Fibroblast of villous mesenchyme (primary cell): ENCODE measurements around the gene CANT1. TPM values are rescaled to one million over a fixed set of nuclear protein-coding genes. Genes with fewer than 3 reads are reported as not detected.
A peak's percentile ranks its signal among the peaks of the same experiment; 100 is the strongest.
"Not testable (repeated sequence)": the region's sequence is repeated elsewhere in the genome, so short reads cannot be mapped to it uniquely, and the experiment has no call there.

Experiments used
- DNase-seq: peaks from one replicate; pipeline ENCODE4 v3.0.0-alpha.2; 2010; ENCODE audit warnings: low read depth
- H3K4me3 ChIP-seq: 2 replicates; pipeline ENCODE4 v1.5.1; 2011; ENCODE audit warnings: low read depth, mild to moderate bottlenecking, low read length
- total RNA-seq: library from RNA; depleted of rRNA; stranded (reverse); fragments of >200 nt; gene quantifications from 2 replicates; pipeline ENCODE4 v1.2.3, GENCODE V29; 2012
- TF ChIP-seq, protein P1 (sequence below): IDR thresholded peaks from 2 replicates; pipeline ENCODE4 v1.5.1; 2012; ENCODE audit warnings: low read depth, mild to moderate bottlenecking, low read length; ENCODE audit not compliant: insufficient read depth

CANT1 gene
- total RNA-seq, 1 donor = 63.9 TPM

DNA sequence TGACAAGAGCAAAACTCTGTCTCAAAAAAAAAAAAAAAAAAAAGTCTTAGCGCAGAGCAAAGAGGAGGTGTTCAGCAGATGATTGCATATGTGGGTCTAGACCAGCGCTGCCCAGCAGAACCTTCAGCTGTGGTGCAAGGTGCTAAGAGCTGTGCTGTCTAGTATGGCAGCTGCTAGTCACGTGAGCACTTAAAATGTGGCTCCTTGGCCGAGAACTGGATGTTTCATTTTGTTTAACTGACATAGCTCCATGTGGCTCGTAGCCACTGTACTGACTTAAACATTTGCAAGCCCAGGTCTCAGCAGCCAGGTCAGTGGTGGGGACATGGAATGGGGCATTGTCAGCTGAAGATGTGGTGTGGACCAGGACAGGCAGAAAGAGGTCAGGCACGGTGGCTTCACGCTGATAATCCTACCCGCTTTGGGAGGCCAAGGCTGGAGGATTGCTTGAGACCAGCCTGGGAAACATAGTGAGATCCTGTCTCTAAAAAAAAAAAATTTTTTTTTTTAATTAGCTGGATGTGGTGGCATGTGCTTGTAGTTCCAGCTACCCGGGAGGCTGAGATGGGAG is 23.6 kb upstream of the CANT1 start:
- TF ChIP-seq, protein P1, sequence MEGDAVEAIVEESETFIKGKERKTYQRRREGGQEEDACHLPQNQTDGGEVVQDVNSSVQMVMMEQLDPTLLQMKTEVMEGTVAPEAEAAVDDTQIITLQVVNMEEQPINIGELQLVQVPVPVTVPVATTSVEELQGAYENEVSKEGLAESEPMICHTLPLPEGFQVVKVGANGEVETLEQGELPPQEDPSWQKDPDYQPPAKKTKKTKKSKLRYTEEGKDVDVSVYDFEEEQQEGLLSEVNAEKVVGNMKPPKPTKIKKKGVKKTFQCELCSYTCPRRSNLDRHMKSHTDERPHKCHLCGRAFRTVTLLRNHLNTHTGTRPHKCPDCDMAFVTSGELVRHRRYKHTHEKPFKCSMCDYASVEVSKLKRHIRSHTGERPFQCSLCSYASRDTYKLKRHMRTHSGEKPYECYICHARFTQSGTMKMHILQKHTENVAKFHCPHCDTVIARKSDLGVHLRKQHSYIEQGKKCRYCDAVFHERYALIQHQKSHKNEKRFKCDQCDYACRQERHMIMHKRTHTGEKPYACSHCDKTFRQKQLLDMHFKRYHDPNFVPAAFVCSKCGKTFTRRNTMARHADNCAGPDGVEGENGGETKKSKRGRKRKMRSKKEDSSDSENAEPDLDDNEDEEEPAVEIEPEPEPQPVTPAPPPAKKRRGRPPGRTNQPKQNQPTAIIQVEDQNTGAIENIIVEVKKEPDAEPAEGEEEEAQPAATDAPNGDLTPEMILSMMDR = no peak
- H3K4me3 ChIP-seq = no peak overlapping the region
- no peak for DNase-seq

DNA sequence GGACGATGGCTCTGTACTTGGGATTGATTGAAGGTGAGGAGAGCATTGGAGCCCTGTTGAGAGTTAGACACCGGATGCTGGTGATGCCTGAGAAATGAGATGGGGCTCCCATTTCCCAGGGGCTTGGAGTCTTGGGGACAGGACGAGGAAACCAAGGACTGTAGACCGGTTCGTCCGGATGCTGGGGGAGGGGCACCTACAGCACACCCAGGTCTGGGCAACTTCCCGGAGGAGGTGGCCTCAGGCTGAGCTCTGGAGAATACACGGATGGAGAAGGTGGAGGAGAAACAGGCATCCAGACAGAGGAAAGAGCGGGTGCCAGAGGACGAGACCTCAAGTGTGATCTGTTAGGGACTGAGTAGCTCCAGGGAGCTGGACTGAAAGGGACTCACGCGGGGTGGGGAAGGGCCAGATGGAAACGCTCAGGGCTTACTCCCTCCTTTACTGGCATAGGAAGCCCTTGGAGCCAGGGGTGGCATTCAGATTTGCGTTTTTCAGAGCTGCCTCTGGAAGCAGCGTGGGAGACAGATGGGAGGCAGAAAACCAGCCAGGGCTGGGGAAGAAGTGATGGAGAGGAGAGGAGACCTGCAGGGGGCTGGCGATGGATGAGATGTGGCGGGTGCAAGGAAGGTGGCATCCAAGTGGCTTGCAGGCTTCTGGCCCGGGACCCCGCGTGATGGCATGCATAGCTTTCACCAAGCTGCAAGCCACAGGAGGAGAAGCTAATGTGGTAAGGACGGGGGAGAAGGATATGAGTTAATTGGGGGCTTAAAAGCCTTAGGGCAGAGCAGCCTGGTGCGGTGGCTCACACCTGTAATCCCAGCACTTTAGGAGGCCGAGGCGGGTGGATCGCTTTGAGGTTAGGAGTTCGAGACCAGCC is 22.7 kb upstream of the CANT1 start:
- TF ChIP-seq, protein P1 = no peak
- no peak for DNase-seq
- H3K4me3 ChIP-seq = no peak overlapping the region

DNA sequence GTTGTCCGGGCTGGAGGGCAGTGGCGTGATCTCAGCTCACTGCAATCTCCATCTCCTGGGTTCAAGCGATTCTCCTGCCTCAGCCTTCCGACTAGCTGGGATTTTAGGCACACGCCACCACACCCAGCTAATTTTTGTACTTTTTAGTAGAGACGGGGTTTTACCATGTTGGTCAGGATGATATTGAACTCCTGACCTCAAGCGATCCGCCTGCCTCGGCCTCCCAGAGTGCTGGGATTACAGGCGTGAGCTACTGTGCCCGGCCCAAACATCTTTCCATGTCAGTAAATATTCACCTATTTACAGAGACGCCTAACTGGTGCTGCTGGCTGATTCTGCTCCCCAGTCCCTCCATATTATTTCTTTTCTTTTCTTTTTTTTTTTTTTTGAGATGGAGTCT is 21.1 kb upstream of the CANT1 start:
- not testable (repeated sequence) for H3K4me3 ChIP-seq

DNA sequence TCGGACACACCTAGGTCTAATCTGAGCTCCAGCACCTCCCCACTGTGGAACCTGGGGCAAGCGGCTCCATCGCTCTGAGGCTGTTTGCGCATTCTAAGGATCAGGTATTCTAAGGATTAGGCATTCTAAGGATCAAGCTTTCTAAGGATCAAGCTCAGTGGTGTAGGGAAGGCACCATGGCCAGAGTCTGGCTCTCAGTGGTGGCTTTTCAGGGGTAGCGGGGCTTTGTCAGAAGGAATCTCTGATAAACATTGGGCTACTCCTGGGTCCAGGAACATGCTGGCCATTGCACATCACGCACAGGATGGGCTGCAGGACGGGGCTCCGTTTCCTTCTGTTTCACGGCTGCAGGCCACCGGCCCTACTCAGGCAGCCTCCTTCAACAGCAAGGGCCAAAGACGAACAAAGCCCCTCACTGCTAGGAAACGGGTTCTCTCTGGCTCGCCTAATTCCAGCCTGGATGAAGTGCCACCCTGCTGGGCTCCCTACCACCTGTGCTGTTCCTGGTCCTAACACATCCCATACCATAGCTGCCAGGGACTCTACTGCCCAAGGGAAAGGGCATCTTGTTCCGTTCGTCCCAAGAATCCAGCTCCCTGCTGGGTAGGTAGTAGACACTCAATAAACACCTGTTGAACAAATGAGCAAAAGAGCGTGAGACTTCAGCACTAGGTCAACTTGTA is 19.9 kb upstream of the CANT1 start:
- TF ChIP-seq, protein P1 = no peak
- H3K4me3 ChIP-seq = no peak overlapping the region
- no peak for DNase-seq

More for the DNA sequence above, 21.1 kb upstream of the CANT1 start:
- DNase-seq = not testable (repeated sequence)

DNA sequence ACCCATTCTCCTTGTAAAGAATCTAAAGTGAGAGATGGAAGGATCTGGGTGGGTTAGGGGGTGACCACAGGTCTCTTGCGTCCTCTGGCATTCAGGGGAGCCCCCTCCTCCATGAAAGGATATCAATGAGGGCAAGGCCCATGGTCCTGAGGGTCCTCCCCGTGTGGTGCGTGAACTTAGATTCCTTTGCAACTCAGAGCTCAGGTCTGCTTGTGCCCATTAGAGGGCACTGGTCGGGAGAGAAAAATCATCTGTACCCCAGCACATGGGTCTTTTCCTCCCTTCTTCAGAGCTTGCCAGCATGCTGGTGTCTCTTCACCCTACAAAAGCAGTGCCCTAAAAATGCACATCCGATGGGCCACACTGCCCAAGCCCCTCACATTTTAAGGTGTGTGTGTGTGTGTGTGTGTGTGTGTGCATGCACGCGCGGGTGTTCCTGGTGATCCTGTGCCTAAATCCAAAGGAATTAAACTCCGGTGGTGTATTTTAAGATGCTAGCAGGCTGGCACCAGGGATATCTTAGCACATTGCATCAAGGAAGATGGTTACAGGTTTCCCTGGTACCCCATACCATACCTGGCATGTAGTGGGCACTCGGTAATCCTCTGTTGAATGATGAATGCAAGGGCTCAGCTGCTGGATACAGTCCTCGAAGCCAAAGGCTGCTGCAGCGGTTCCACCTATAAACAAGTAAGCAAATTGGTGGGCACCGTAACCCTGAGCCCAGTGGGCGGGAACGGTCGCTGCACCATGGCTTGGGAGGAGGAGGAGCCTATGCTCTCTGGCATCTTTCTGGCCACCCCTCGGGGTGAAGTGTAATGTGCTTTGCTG is 19.1 kb upstream of the CANT1 start:
- no peak overlapping the region for H3K4me3 ChIP-seq
- TF ChIP-seq, protein P1 = no peak
- no peak for DNase-seq

DNA sequence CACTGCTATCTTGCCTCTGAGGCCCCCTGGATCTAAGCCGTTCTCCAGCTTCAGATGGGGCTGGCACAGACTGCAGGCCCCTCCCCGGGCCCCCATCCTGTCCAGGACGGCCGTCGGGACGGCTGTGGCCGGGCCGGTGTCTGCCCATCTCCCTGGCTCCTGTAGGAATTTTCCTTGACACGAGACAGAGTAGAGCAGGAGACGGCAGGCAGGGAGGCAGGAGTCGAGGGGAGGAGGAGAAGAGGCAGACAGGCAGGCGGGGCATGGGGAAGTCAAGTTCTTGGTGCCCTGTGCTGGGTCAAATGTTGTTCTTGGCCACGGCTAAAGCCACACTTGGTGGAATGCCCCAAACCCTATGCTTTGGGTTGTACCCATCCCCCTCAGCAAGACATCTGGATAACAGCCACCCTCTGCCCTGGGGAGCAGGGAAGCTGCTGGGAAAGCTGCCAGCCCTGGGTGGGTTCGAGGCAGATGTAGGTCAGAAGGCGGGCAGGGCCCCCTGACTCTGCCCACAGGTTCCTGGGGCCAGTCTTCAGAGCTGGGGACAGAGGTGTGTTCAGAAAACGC is 18.4 kb upstream of the CANT1 start:
- peak; percentile 67 for DNase-seq
- TF ChIP-seq, protein P1 = no peak
- peak overlapping the region; percentile 35 for H3K4me3 ChIP-seq
